ENCODE results near the gene USP40.

The USP40 gene

GRCh38 chr2:233535271-233535670 is 31.3 kb downstream of the USP40 start:
- no peak for DNase-seq (ENCODE audit: low read depth)
- no peak overlapping the region for H3K4me3 ChIP-seq (replicated peaks; ENCODE audit: low read depth, low read length)
- no peak for TF ChIP-seq CTCF (IDR thresholded peaks at IDR 0.05; ENCODE audit: low read length, missing control alignments)

- no peak for TF ChIP-seq CTCF (IDR thresholded peaks at IDR 0.05; ENCODE audit: low read length, missing control alignments)
- DNase-seq (ENCODE audit: low read depth): no peak
- no peak overlapping the region for H3K4me3 ChIP-seq (replicated peaks; ENCODE audit: low read depth, low read length)
Measured at GRCh38 chr2:233532971-233533370, 33.6 kb downstream of the USP40 start.

GRCh38 chr2:233531955-233532354 is 34.6 kb downstream of the USP40 start:
- no peak for DNase-seq (ENCODE audit: low read depth)
- no peak overlapping the region for H3K4me3 ChIP-seq (replicated peaks; ENCODE audit: low read depth, low read length)
- TF ChIP-seq CTCF (IDR thresholded peaks at IDR 0.05; ENCODE audit: low read length, missing control alignments): no peak

GRCh38 chr2:233530381-233530780 is 36.2 kb downstream of the USP40 start:
- H3K4me3 ChIP-seq (replicated peaks; ENCODE audit: low read depth, low read length): no peak overlapping the region
- DNase-seq (ENCODE audit: low read depth): no peak
- no peak for TF ChIP-seq CTCF (IDR thresholded peaks at IDR 0.05; ENCODE audit: low read length, missing control alignments)

- no peak for TF ChIP-seq CTCF (IDR thresholded peaks at IDR 0.05; ENCODE audit: low read length, missing control alignments)
- no peak for DNase-seq (ENCODE audit: low read depth)
- H3K4me3 ChIP-seq (replicated peaks; ENCODE audit: low read depth, low read length): no peak overlapping the region
Measured at GRCh38 chr2:233528182-233528581, 38.4 kb downstream of the USP40 start.

GRCh38 chr2:233525791-233526190 is 40.8 kb downstream of the USP40 start:
- no peak overlapping the region for H3K4me3 ChIP-seq (replicated peaks; ENCODE audit: low read depth, low read length)
- no peak for DNase-seq (ENCODE audit: low read depth)
- no peak for TF ChIP-seq CTCF (IDR thresholded peaks at IDR 0.05; ENCODE audit: low read length, missing control alignments)

GRCh38 chr2:233519787-233520611 is 46.6 kb downstream of the USP40 start:
- no peak overlapping the region for H3K4me3 ChIP-seq (replicated peaks; ENCODE audit: low read depth, low read length)
- DNase-seq (ENCODE audit: low read depth): no peak
- no peak for TF ChIP-seq CTCF (IDR thresholded peaks at IDR 0.05; ENCODE audit: low read length, missing control alignments)

Data from fibroblast of pulmonary artery (primary cell).